WERI-Rb-1 (cell line): ENCODE data around the gene IGSF9.
A peak's percentile ranks its signal among the peaks of the same experiment; 100 is the strongest.

ENCODE experiments used
- DNase-seq: peaks from one replicate; pipeline ENCODE4 v3.0.0-alpha.2; 2020
- H3K27ac ChIP-seq: fragments of 250-450 bp; sonication (Bioruptor Pico); 2 replicates; pipeline ENCODE4 v1.5.1; 2020; ENCODE audit warnings: mild to moderate bottlenecking, moderate library complexity
- H3K27me3 ChIP-seq: fragments of 250-450 bp; sonication (Bioruptor Pico); 2 replicates; pipeline ENCODE4 v1.5.1; 2021; ENCODE audit warnings: mild to moderate bottlenecking, low read depth, moderate library complexity; ENCODE audit not compliant: insufficient read depth, severe bottlenecking
- H3K36me3 ChIP-seq: fragments of 250-450 bp; sonication (Bioruptor Pico); 2 replicates; pipeline ENCODE4 v1.5.1; 2020; ENCODE audit warnings: mild to moderate bottlenecking, moderate library complexity
- H3K4me3 ChIP-seq: 2 replicates; pipeline ENCODE4 v1.5.1; 2011; ENCODE audit warnings: low read depth, mild to moderate bottlenecking, control low read depth, low read length
- H3K9me3 ChIP-seq: fragments of 250-450 bp; sonication (Bioruptor Pico); 2 replicates; pipeline ENCODE4 v1.5.1; 2021; ENCODE audit warnings: mild to moderate bottlenecking, moderate library complexity; ENCODE audit not compliant: severe bottlenecking
- CTCF ChIP-seq: IDR thresholded peaks from 2 replicates; pipeline ENCODE4 v1.5.1; 2011; ENCODE audit warnings: low read depth, mild to moderate bottlenecking, control low read depth, inconsistent platforms, low read length

IGSF9 gene

GRCh38 chr1:159945483-159946241 is at the start of gene IGSF9:
Gene IGSF9 (minus strand): TSS chr1:159945613. CDS start chr1:159943454, 2,159 bp downstream.
- DNase-seq: peak; percentile 100

GRCh38 chr1:159994896-159995295 is 49.5 kb upstream of the IGSF9 start:
- no peak overlapping the region for H3K27ac ChIP-seq
- H3K4me3 ChIP-seq: no peak overlapping the region
- peak; percentile 3 for DNase-seq
- H3K27me3 ChIP-seq: no peaks in the 10 kb centered on the region
- no peaks in the 10 kb centered on the region for H3K36me3 ChIP-seq
- no peaks in the 10 kb centered on the region for H3K9me3 ChIP-seq
- TF ChIP-seq CTCF: no peak

More at GRCh38 chr1:159945483-159946241, at the start of gene IGSF9:
- peak within 1 kb of the TSS; percentile 97 for H3K27ac ChIP-seq
- H3K36me3 ChIP-seq: peaks cover 24% of the 10 kb centered on the region
- H3K27me3 ChIP-seq: no peaks in the 10 kb centered on the region
- peak within 1 kb of the TSS; percentile 81 for H3K4me3 ChIP-seq
- H3K9me3 ChIP-seq: no peaks in the 10 kb centered on the region
- peak; percentile 96 for TF ChIP-seq CTCF

GRCh38 chr1:159993911-159994310 is 48.5 kb upstream of the IGSF9 start:
- Histone ChIP-seq H3K27me3 (no peaks in the 10 kb centered on the region), H3K36me3 (no peaks in the 10 kb centered on the region), H3K9me3 (no peaks in the 10 kb centered on the region), H3K4me3 (no peak overlapping the region), H3K27ac (no peak overlapping the region)
- TF ChIP-seq CTCF: no peak
- peak; percentile 71 for DNase-seq

- no peak for TF ChIP-seq CTCF
- H3K36me3 ChIP-seq: no peaks in the 10 kb centered on the region
- no peaks in the 10 kb centered on the region for H3K27me3 ChIP-seq
- no peak overlapping the region for H3K4me3 ChIP-seq
- no peaks in the 10 kb centered on the region for H3K9me3 ChIP-seq
- H3K27ac ChIP-seq: no peak overlapping the region
- peak; percentile 8 for DNase-seq
Measured at GRCh38 chr1:159992161-159992560, 46.7 kb upstream of the IGSF9 start.

GRCh38 chr1:159991513-159991912 is 46.1 kb upstream of the IGSF9 start:
- peak; percentile 0 for DNase-seq
- Histone ChIP-seq H3K27ac (no peak overlapping the region), H3K9me3 (no peaks in the 10 kb centered on the region), H3K4me3 (no peak overlapping the region), H3K27me3 (no peaks in the 10 kb centered on the region), H3K36me3 (no peaks in the 10 kb centered on the region)
- TF ChIP-seq CTCF: no peak

GRCh38 chr1:159990005-159990404 is 44.6 kb upstream of the IGSF9 start:
- no peak for TF ChIP-seq CTCF
- Histone ChIP-seq H3K27ac (no peak overlapping the region), H3K9me3 (no peaks in the 10 kb centered on the region), H3K27me3 (no peaks in the 10 kb centered on the region), H3K4me3 (no peak overlapping the region), H3K36me3 (no peaks in the 10 kb centered on the region)
- peak; percentile 2 for DNase-seq
